ENCODE data around the gene PTGER4.
A peak's percentile ranks its signal among the peaks of the same experiment; 100 is the strongest.

Gene PTGER4

GRCh38 chr5:40669606-40670390, 9.9 kb upstream of the PTGER4 start:
- no peak for DNase-seq (ENCODE audit: low spot score)

DNA sequence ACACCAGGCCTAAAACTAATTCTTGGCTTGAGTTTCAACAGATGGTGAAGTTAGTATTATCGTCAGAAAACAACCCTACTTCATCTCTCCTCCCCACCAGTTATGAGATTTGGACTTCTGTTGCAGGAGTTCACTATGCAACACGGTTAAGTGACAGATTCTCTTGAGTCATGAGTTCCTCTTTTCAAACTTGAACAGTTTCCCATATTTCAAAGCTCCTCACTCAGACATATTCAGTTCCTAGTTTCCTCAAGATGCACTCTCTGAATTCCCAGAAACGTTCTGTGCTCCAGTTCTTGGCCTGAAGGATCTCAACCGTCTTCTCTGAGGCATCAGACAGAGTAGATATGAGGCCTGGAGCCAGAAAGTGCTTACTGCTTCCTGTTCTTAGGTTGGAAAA, 7.3 kb upstream of the PTGER4 start:
- DNase-seq (ENCODE audit: low spot score), result no peak

DNA sequence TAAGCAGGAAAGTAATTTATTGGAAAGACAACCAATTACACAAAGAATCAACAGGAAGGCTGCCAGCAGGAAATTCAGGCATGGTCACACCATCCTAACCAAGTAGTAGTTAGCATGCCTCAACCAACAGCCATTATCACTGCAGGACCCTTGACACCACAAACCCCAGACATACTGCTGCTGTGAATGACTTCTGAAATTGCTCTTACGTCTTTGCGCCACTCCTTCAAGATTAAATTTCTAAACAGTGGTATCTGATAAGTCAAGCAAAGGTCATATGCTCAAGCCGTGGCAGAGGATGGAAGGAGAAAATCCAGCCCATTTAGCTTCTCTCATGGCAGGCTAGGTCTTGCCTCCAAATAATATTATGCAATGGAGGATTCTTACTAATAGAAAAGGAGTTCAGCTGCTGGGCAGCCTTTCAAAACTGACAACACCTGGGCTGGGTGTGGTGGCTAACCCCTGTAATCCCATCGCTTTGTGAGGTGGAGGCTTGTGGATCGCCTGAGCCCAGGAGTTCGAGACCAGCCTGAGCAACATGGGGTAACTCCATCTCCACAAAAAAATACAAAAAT, 5.0 kb upstream of the PTGER4 start:
- DNase-seq (ENCODE audit: low spot score), result no peak

DNA sequence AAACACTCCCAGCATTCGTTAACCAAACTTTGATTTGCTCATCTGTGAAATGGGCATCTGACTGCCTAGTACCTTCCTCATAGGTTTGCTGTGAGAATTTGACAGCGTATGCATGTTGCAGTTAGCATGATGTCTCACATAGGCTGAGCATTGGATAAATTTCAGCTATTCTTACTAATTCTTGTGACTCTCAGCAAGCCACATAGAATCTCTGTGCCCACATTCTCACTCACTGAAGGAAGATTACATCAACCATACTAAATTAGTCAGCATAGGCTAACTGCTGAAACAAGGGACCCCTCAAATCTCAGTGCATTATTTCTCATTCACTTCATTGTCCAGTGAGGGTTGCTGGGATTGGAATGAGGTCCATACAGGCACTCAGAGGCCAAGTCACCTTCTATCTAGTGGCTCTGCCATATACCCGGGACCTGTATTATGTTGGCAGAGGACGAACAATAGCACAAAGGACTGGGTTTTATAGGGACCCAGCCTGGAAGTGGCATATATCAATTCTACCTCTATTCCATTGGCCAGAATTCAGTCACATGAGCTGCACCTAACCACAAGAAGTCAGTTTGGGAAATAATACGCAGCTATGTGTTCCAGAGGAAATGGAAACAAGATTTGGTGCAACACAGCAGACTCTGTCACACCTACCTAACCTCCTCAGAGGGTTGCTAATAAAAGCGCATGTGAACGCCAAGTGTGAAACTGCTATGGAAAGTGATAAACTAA, 4.2 kb upstream of the PTGER4 start:
- DNase-seq (ENCODE audit: low spot score), result no peak

- peak; percentile 5 for DNase-seq (ENCODE audit: low spot score)
These were observed 2.9 kb upstream of the PTGER4 start for GRCh38 chr5:40676613-40677343.

DNA sequence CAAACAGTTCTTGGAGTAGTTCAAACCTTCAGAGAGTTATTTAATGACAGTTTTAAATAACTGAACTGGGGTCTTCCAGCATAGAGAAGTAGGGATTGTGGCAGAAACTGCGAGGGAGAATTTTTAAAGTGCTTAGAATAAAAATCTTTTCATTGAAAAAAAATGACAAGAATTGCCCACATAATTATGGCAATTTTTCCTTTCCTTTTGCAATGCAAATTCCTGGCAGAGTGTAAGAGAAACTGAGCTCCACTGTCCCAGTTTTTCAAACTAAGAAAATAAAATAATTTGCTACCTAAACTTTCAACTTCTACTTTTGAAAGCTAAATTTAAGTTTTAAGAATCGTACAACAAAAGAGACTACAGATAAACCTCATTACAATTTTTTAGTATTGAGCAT, 2.3 kb upstream of the PTGER4 start:
- no peak for DNase-seq (ENCODE audit: low spot score)

- DNase-seq (ENCODE audit: low spot score), result no peak
These were observed 1.7 kb upstream of the PTGER4 start for GRCh38 chr5:40678026-40678425.

DNA sequence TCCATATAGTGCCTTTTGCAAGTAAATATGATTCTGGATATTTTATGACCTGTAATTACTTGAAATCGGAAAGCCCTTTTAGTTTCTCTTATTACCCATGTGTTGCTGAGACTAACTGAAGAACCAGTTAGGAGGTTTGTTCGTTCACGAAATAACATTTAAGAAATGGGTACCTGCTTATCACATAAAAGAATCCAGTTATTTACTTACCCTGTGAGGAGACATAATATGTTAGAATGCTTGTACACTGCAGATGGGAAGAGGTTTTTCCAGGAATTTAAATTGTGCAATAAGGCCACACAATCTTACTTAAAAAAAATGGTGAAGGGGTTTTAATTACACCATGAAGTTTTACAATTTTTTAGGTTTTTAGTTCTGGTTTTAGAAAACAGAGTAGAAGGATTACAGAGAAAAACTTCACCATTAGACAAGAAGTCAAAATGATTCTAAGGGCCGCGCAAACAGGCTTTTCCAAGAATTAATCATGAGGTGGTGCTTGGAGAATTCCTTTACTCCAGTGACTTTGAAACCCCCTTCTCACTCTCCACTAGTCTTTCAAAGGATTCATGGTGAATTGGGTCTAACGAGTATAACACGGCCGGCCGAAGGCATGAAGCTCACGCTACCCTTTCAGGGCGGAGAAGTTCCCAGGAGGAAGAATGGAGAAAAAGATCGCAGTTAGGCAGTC, 1.1 kb upstream of the PTGER4 start:
- DNase-seq (ENCODE audit: low spot score), result peak; percentile 2

GRCh38 chr5:40679148-40679912, 385 bp upstream of the PTGER4 start:
- peak; percentile 85 for DNase-seq (ENCODE audit: low spot score)

DNA sequence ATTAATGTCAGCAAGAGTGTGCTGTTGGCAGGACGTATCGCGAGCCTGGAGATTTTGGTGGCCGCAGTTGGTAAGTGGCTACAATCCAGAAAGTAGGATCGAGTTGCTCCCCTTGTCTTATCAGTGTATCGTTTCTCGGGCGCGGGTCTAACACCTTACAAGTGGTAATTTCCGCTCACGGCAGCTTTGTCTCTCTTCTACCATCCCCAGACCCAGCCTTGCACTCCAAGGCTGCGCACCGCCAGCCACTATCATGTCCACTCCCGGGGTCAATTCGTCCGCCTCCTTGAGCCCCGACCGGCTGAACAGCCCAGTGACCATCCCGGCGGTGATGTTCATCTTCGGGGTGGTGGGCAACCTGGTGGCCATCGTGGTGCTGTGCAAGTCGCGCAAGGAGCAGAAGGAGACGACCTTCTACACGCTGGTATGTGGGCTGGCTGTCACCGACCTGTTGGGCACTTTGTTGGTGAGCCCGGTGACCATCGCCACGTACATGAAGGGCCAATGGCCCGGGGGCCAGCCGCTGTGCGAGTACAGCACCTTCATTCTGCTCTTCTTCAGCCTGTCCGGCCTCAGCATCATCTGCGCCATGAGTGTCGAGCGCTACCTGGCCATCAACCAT, 1.1 kb downstream of the PTGER4 start:
- no peak for DNase-seq (ENCODE audit: low spot score)

DNA sequence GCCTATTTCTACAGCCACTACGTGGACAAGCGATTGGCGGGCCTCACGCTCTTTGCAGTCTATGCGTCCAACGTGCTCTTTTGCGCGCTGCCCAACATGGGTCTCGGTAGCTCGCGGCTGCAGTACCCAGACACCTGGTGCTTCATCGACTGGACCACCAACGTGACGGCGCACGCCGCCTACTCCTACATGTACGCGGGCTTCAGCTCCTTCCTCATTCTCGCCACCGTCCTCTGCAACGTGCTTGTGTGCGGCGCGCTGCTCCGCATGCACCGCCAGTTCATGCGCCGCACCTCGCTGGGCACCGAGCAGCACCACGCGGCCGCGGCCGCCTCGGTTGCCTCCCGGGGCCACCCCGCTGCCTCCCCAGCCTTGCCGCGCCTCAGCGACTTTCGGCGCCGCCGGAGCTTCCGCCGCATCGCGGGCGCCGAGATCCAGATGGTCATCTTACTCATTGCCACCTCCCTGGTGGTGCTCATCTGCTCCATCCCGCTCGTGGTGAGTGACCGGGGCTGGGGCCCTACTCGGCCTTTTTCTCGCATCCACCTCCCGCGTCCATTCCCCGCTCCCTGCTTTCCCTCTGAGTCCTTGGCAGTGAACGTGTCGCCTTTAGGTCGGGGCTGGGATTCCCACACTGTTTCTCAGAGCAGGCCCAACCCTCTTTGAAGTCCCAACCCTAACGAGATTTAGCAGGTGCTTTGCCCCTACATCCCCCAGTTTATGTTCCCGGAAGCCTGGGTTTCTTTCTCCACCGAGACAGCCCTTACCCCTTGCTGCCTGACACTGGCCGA, 1.8 kb downstream of the PTGER4 start:
- no peak for DNase-seq (ENCODE audit: low spot score)

DNA sequence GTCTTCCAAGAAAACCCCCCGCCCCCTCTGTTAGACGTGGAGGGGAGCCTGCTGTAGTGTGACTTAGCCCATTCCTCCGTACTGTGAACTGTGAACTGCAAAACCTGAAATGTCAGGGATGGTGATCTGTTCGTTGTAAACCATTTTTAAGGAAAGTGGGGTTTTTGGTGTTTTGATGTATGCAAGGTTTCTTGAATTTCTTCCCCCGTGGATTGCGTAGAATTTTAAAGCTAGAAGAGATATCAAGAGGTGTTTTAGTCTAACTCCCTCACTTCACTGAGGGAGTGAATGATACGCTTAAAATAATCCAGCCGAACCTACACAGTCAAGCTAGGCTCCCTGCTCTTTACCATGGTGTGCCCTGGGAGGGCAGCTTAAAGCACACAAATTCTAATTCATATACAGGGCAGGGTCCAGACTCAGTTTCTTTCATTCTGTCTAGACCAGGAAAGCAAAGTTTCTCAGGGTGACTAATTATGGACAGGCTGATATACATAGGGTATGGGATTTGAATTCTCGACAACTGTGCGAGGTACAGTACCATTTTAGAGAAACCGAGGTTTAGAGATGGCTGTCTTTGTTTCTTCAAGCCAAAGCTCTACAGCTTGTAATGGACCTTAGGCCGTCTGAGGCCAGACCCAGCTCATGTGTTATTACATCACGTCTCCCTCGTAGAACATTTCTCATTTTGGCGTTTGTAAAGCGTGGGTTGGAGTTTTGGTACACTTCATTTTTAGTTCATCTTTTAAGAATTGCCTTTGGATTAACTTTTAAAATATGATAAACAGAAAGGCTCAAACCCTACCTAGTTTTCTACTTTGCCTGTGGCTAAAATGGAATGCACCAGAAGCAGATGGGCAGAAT, 2.7 kb downstream of the PTGER4 start:
- DNase-seq (ENCODE audit: low spot score), result no peak

DNA sequence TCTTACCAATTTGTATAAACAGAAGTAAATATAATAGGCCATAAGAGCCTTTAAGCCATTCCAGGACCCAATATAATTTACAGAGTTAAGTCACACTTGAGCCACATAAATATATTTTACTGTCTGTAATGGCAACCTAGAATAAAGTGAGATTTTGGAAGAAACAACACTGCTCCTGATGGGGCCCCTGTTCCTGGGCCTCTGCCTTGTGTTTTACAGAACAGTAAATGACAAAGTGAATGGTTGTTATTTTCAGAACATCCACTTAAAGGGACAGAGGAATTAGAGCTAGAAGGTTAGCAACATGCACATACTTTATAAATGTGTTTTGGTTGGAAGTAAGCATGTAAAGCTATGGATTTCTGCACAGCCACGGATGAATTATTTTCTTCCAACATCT, 3.6 kb downstream of the PTGER4 start:
- no peak for DNase-seq (ENCODE audit: low spot score)

DNA sequence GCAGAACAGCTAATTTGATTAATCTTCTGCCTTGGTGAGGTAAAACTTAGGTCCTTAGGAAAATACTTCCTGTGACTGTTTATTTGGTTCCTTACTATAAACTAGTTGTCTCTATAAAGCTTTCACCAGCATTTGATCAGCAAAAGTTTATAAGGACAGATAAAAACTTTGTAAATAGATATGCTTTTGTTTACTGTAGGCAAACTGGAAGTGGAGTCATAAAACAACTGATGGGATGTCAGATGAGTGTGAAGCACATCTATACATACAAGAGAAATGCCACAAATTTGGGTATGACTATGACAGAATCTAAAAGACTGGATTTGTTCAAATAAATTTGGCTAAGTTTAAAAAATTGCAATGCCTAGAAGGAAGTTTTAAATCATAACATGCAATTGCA, 5.5 kb downstream of the PTGER4 start:
- DNase-seq (ENCODE audit: low spot score), result no peak

- DNase-seq (ENCODE audit: low spot score), result no peak
These were observed 6.3 kb downstream of the PTGER4 start for GRCh38 chr5:40685976-40686486.

- no peak for DNase-seq (ENCODE audit: low spot score)
These were observed 7.6 kb downstream of the PTGER4 start for GRCh38 chr5:40687321-40687720.

DNA sequence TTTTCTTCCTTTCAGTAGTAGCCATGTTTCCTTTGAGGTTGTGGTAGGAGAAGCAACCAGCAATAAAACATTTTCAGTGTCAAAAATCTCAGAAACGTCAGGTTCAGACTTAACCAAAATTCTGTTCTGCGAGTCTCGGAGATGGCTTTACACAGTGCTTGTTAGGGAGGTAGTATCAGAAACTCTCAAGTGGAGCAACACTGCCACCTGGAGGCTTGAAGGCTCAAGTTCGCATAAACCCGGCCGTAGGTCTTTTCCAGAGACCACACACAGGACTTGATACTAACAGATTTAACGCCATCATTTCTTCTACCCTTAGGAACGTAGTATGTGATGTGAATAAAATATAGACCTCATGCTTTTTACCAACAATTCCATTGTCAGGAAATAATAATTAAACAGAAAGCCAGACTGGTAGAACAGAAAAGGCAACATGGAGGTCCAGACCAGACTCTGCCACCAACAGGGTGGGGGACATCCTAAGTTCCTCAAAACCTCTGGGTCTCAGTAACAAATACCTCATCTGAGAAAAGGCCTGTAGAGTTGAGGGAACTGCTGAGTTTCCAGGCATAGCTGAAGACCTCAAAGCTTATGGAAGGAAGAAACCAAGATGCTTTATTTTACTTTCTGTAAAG, 8.5 kb downstream of the PTGER4 start:
- peak; percentile 72 for DNase-seq (ENCODE audit: low spot score)

DNA sequence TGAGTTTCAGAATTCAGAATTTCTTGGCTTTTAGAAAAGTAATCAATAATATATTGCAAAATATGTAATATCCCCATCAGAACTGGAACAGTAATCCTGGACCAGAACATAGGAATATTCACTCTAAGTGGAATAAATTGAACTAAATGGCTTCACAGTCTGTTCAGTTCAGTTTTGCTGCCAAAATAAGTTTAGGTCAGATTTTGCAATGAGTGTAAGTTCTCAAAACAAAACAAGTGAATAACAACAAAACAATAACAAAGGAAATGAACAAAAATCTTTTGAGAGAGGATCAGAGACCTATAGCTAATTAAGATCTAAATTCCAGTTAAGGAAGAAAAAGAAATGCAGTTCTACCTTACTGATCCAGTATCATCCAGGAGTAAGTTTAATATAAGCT, 9.3 kb downstream of the PTGER4 start:
- DNase-seq (ENCODE audit: low spot score), result no peak
